Esophagus (tissue), 2 donors: ENCODE results near the gene SSH2. TPM values are rescaled to one million over a fixed set of nuclear protein-coding genes. Genes with fewer than 3 reads are reported as not detected.
"Not testable (repeated sequence)": the region's sequence is repeated elsewhere in the genome, so short reads cannot be mapped to it uniquely, and the experiment has no call there.

Source experiments
- H3K27ac ChIP-seq, 2 donors: one replicate each; pipeline ENCODE4 v1.5.1; 2013; ENCODE audit warnings: low read depth in 2 of 2, mild to moderate bottlenecking in 2 of 2, inconsistent platforms in 1 of 2, low read length in 1 of 2, moderate library complexity in 1 of 2
- H3K27me3 ChIP-seq, 2 donors: one replicate each; pipeline ENCODE4 v1.6.1; 2013; ENCODE audit warnings: low read length in 2 of 2, control low read depth in 1 of 2, mild to moderate bottlenecking in 1 of 2; ENCODE audit not compliant: insufficient read depth in 2 of 2, control insufficient read depth in 1 of 2
- H3K36me3 ChIP-seq, 2 donors: one replicate each; pipeline ENCODE4 v1.6.1; 2013; ENCODE audit warnings: low read length in 1 of 2; ENCODE audit not compliant: control insufficient read depth in 2 of 2, insufficient read depth in 2 of 2
- H3K4me1 ChIP-seq, 2 donors: one replicate each; pipeline ENCODE4 v1.6.1; 2013; ENCODE audit warnings: low read length in 1 of 2; ENCODE audit not compliant: control insufficient read depth in 2 of 2, insufficient read depth in 2 of 2
- H3K4me3 ChIP-seq, 2 donors: one replicate each; pipeline ENCODE4 v1.5.1; 2013; ENCODE audit warnings: low read length in 2 of 2, mild to moderate bottlenecking in 2 of 2, low read depth in 1 of 2, moderate library complexity in 1 of 2
- H3K9me3 ChIP-seq, 2 donors: one replicate each; pipeline ENCODE4 v1.6.1; 2013; ENCODE audit warnings: mild to moderate bottlenecking in 2 of 2, low read depth in 1 of 2, low read length in 1 of 2, moderate library complexity in 1 of 2; ENCODE audit not compliant: control insufficient read depth in 2 of 2, insufficient read depth in 1 of 2
- WGBS, 2 donors: extraction: QIAGEN DNeasy Blood & Tissue Kit; methylation state at CpG; one replicate each; pipeline ENCODE4 v1.1.7; 2013; 5-methylcytosine and 5-hydroxymethylcytosine counted together
- polyA plus RNA-seq, 2 donors: library from polyadenylated mRNA; stranded (reverse); fragments of 200-250 nt; gene quantifications; one replicate each; pipeline ENCODE4 v1.2.3, GENCODE V29; 2013
- donor health status: healthy with polysubstance abuse.
- donor health status: Bipolar disorder and iron deficiency.

The SSH2 gene
- polyA plus RNA-seq, 2 donors = 9.1 to 15.3 TPM

GRCh38 chr17:29883497-29883896, 46.5 kb downstream of the SSH2 start:
- no peaks in the 10 kb centered on the region for H3K9me3 ChIP-seq

GRCh38 chr17:29881256-29881655, 48.8 kb downstream of the SSH2 start:
- no peaks in the 10 kb centered on the region for H3K27me3 ChIP-seq
- H3K27ac ChIP-seq = no peak overlapping the region
- WGBS, 2 donors = 76 to 83% methylated on average over 3 of the region's 3 CpGs
- no peaks in the 10 kb centered on the region for H3K4me1 ChIP-seq
- H3K9me3 ChIP-seq = no peaks in the 10 kb centered on the region
- no peaks in the 10 kb centered on the region for H3K36me3 ChIP-seq
- no peak overlapping the region for H3K4me3 ChIP-seq

More at GRCh38 chr17:29883497-29883896, 46.5 kb downstream of the SSH2 start:
- Histone ChIP-seq H3K36me3 (no peaks in the 10 kb centered on the region), H3K4me1 (no peaks in the 10 kb centered on the region), H3K4me3 (no peak overlapping the region), H3K27me3 (no peaks in the 10 kb centered on the region), H3K27ac (no peak overlapping the region)

GRCh38 chr17:29880031-29880430, 50.0 kb downstream of the SSH2 start:
- H3K4me3 ChIP-seq = no peak overlapping the region
- no peaks in the 10 kb centered on the region for H3K9me3 ChIP-seq
- H3K36me3 ChIP-seq = no peaks in the 10 kb centered on the region
- no peaks in the 10 kb centered on the region for H3K27me3 ChIP-seq
- H3K27ac ChIP-seq = no peak overlapping the region
- no peaks in the 10 kb centered on the region for H3K4me1 ChIP-seq
- 95 to 96% methylated on average over 6 of the region's 6 CpGs for WGBS, 2 donors

GRCh38 chr17:29874931-29875596, 55.0 kb downstream of the SSH2 start:
- Histone ChIP-seq H3K4me1 (no peaks in the 10 kb centered on the region), H3K27me3 (no peaks in the 10 kb centered on the region), H3K9me3 (no peaks in the 10 kb centered on the region), H3K4me3 (no peak overlapping the region), H3K27ac (no peak overlapping the region), H3K36me3 (no peaks in the 10 kb centered on the region)
- 98 to 100% methylated on average over 1 of the region's 1 CpG for WGBS, 2 donors

GRCh38 chr17:29874358-29874757, 55.7 kb downstream of the SSH2 start:
- not testable (repeated sequence) for H3K4me1 ChIP-seq, H3K27ac ChIP-seq, H3K9me3 ChIP-seq, H3K36me3 ChIP-seq, H3K27me3 ChIP-seq, H3K4me3 ChIP-seq
- WGBS, 2 donors = 96 to 98% methylated on average over 1 of the region's 1 CpG

GRCh38 chr17:29873476-29873875, 56.6 kb downstream of the SSH2 start:
- no peak overlapping the region for H3K27ac ChIP-seq
- 97 to 99% methylated on average over 2 of the region's 2 CpGs for WGBS, 2 donors

GRCh38 chr17:29870836-29871465, 59.1 kb downstream of the SSH2 start:
- 71 to 78% methylated on average over 1 of the region's 1 CpG for WGBS, 2 donors

More at GRCh38 chr17:29873476-29873875, 56.6 kb downstream of the SSH2 start:
- no peaks in the 10 kb centered on the region for H3K9me3 ChIP-seq
- no peaks in the 10 kb centered on the region for H3K4me1 ChIP-seq
- H3K4me3 ChIP-seq = no peak overlapping the region
- no peaks in the 10 kb centered on the region for H3K27me3 ChIP-seq
- no peaks in the 10 kb centered on the region for H3K36me3 ChIP-seq

GRCh38 chr17:29867643-29868181, 62.3 kb downstream of the SSH2 start:
- Histone ChIP-seq H3K36me3 (no peaks in the 10 kb centered on the region), H3K4me3 (no peak overlapping the region), H3K4me1 (no peaks in the 10 kb centered on the region), H3K27me3 (no peaks in the 10 kb centered on the region), H3K27ac (no peak overlapping the region), H3K9me3 (no peaks in the 10 kb centered on the region)
- WGBS, 2 donors = 73 to 82% methylated on average over 2 of the region's 2 CpGs

More at GRCh38 chr17:29870836-29871465, 59.1 kb downstream of the SSH2 start:
- no peaks in the 10 kb centered on the region for H3K9me3 ChIP-seq
- H3K4me1 ChIP-seq = no peaks in the 10 kb centered on the region
- no peaks in the 10 kb centered on the region for H3K27me3 ChIP-seq
- H3K27ac ChIP-seq = no peak overlapping the region
- no peaks in the 10 kb centered on the region for H3K36me3 ChIP-seq
- no peak overlapping the region for H3K4me3 ChIP-seq

- H3K4me1 ChIP-seq = no peaks in the 10 kb centered on the region
- no peaks in the 10 kb centered on the region for H3K36me3 ChIP-seq
- no peak overlapping the region for H3K27ac ChIP-seq
- H3K4me3 ChIP-seq = no peak overlapping the region
- H3K9me3 ChIP-seq = no peaks in the 10 kb centered on the region
- WGBS, 2 donors = 88 to 92% methylated on average over 5 of the region's 5 CpGs
- H3K27me3 ChIP-seq = no peaks in the 10 kb centered on the region
These were observed 63.2 kb downstream of the SSH2 start for GRCh38 chr17:29866746-29867404.
